UCSD-AML1 (cell line): ENCODE measurements around the gene FLNC.

Source experiments
- DNase-seq: peaks from one replicate; lab custom pipeline; 2025; ENCODE audit not compliant: unreplicated experiment; lab: John Stamatoyannopoulos, UW

The FLNC gene

GRCh38 chr7:128891110-128891941, 61.1 kb downstream of the FLNC start:
- DNase-seq = no peak

GRCh38 chr7:128891942-128892269, 61.7 kb downstream of the FLNC start:
- no peak for DNase-seq

DNA sequence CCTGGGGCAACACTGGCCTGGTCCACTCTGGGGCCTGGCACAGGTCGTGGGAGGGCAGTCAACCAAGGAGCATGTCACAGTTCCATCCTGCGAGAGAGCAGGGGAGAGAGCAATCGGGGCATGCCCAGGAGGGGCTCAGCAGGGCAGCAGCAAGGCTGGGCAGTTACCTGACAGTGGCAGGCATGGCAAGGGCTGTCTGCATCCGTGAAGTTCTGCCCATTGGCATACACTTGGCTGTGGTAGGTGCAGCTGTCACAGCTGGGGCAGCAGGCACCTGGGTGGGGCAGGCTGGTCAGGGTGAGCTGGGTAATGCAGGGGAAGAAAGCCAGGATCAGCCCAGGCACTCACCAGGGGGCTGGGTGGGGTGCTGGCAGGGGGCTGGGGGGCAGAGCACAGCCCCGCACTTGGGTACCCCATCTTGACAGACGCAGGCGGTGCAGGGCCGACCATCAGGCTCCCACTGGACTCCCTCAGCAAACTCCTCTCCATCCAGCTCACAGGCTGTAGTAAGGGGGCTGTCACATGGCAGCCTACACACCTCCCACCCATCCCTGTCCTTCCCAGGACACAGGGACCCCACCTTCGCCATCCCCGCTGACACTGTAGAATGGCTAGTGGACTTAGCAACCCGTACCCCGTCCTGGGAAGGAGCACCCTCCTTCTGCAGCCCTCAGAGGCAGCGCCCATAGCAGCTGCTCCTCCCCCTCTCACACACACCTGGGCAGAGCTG, 62.5 kb downstream of the FLNC start:
- no peak for DNase-seq

DNA sequence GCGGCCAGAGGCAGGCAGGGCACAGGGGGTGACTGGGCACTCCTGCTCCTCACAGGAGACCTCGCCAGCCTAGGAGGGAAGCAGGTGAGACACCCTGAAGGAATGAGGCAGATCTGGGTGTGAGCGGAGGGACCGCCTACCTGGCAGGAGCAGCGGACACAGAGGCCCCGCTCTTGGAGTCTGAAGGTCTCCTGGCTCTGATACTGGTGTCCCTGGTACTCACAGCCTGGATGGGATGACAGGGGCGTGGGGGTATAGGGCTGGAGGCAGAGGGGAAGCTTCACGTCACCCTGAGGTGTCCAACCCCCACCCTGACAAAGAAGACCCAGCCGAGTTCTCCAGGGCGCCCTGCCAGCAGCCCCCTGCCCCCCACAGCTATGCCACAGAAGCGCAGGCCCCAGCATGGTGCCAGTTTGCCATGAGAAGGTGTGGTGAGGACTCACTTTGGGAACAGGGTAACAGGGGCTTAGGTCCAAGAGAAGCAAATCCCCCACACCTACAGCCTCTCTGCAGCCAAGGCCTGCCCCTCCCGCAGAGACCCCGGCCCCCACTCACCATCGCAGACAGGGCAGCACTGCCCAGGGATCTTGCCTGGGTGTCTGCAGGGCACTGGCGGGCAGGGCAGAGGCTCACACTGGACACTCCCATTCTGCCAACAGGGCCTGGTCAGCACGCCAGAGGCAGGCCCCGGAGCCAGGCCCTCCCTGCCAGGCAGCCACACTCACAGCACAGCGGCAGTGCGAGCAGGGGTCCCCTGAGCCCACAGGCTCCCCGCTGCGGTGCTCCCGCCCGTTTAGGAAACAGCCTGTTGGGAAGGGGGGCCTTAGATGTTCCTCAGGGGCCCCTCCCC, 63.3 kb downstream of the FLNC start:
- no peak for DNase-seq

DNA sequence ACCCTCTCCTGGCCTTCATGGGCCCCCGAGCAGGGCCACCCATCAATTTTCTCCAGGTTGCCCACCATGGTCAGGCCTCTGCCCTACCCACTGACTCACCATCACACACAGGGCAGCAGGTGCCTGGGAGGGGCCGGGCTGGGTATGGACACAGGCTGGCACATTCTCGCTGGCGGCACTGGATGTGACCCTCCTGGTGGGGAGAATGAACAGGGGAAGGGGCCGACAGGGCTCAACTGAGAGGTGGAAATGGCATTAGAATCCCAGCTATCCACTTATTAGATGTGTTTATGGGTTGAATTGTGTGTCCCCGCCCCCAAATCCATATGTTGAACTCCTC, 63.9 kb downstream of the FLNC start:
- DNase-seq = no peak

DNA sequence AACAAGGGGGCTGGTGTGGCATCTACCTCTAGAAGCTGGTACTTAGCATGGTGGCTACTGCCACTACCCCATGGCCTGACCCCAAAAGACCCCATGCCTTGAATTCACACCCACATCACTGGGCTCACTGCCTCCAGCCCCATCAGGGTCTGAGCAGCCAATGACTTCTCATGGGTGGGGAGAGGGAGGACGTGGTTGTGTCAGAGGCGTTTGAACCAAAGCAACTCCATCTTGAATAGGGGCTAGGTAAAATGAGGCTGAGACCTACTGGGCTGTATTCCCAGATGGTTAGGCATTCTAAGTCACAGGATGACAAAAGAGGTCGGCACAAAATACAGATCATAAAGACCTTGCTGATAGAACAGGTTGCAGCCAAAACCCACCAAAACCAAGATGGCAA, 65.1 kb downstream of the FLNC start:
- DNase-seq = no peak

DNA sequence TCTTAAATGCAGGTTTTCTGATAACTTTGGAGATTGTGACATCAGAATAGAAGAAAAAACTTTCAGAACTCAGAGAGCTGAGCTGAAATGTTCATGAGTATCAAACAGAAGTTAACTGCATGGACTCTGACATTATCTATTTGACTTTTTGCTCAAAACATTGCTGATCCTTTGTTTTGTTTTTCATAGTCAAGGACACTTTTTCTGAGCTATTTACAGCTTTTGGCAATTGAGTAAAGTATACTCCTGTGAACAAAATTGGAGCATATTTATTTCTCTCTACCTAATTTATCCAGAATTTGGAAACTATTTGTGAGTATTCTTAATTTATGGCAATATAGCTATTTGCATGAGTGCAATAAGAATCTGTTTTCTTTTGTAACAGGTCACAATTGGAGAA, 69.2 kb downstream of the FLNC start:
- no peak for DNase-seq

GRCh38 chr7:128900237-128900636, 70.0 kb downstream of the FLNC start:
- no peak for DNase-seq

DNA sequence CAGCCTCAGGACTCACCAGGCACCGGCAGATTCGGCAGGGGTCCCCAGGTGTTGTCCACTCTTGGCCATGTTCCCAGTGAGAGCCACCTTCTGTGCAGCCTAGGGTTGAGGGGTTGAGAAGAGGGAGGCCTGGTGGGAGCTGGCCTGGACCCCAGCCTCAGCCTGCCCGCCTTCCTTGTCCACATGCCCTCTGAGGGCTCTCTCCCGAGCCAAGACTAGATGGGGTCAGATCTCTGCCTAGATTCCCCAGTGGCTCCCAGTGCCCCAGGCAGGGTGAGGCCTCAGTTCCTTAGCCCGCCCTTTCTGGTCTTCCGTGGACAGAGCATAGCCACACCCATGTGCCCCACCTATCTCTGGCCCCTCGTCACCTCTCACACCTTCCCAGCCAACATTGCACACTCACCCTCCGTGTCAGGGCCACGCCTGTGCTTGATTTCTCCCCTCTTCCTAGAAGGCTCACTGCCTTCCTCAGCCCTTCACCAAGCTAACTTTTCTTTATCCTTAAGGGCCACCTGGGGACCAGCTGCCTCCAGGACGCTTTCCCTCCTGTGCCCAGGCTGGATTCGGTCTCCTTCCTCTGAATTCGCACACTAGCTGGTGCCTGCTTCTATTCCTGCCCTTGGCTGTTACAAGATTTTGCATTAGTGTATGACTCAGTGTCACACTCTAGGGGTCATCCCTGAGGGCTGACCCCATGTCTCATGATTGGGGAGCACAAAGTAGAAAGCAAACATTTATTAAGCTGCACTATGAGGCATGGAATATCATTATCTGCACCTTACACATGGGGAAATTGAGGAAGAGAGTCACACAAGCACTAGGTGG, 72.8 kb downstream of the FLNC start:
- no peak for DNase-seq

GRCh38 chr7:128903621-128904361, 73.6 kb downstream of the FLNC start:
- no peak for DNase-seq

DNA sequence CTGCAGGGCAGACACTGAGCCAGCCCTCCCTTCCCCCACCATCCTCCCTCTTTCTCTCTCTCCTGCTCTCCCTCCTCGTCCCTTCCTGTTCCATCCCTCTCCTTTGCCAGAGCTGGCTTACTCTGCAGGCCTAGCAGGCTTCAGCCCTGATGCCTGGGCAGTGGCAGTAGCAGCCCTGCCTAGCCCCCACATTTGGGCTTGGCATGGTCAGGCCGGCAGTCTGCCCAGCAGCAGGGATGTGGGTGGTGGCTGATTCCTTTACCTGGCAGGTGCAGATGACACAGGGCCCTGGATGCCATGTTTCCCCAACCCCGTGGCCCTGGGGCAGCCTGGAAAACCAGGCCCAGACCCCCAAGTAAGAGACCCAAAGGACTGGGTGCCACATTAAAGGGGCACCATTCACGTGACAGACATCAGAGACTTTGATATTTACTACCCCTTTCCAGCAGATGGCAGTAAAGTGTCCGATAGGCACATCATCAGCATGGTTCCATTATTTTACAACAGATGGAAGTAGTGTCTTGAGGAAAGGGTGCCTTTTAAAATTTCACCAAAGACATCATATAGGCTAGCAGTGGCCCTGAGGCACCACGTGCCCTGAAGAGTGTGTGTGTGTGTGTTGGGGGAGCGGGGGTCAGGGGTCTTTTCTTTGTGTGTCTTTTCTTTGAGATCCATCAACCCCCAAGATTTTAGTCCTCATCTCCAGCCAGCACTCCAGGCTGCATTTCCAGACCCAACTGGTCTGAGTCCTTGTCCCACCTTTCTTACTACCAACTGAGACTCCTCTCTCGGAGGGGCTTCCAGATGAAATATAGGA, 74.4 kb downstream of the FLNC start:
- DNase-seq = no peak

DNA sequence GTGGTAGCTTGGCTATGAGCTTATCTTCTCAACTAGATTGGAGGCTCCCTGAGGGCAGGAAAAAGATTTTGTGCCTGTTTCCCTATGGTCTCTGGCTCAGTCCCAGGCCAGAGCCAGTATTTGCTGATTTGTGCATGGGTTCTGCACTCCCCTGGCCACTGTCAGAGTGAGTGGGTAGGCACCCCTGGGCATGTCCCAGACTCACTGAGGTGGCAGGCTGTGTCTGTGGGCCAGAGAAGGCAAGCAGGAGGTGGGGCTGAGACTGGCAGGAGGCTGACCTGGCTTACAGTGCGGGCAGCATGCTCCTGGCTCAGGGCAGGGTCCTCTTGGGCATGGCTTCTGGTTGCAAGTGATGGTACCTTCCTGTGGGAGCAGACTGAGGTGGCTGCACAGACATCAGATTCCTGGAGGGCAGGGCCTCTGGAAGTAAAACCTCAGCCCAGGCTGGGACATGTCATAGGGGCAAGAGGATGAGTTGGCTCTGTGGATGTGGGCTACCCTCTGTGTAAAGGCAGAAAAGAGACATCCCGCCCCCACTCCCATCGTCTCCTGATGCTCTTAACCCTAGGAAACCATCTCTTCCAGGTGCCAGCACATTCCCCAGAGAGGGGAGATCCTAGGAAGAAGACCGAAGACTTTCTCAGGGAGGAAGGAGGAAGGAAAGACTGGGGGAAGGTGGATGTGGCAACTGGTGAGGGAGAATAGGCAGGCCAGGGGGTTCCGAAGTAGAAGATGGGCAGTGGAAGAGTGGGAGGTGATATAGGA, 76.0 kb downstream of the FLNC start:
- DNase-seq = no peak

- no peak for DNase-seq
These were observed 76.8 kb downstream of the FLNC start for GRCh38 chr7:128906766-128907559.
